Measurements from ENCODE around the gene CADM1.

CADM1 gene

DNA sequence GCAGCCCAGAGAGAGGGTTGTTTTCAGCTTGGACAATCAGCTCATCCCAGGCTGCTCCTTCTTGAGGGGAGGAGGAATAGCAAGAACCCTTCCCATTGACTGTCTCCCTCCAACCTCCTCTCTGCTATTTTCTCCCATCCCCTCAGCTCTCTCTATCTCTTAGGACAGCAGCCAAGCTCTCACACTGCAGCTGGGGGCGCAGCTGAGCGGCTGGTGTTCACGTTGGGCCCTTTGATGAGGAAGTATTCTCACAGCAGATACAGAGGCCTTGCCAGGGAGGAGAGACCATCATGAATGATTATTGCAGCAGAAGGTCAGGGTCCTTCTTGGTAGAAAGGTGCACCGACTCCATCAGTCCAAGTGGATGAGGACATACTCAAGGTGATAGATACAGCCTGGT, 26.5 kb upstream of the CADM1 start:
- no peak overlapping the region for H3K9ac ChIP-seq (ENCODE audit: low read length)
- no peaks in the 10 kb centered on the region for H3K4me1 ChIP-seq (ENCODE audit: insufficient read depth, low read length)
- no peak overlapping the region for H3K4me3 ChIP-seq (ENCODE audit: low read depth in 1 of 2, low read length in 2 of 2)
- H3K9me3 ChIP-seq (ENCODE audit: low read length), result no peaks in the 10 kb centered on the region
- H3K27ac ChIP-seq (ENCODE audit: low read depth, low read length), result no peak overlapping the region
- no peaks in the 10 kb centered on the region for H3K36me3 ChIP-seq (ENCODE audit: insufficient read depth, low read length)
- no peaks in the 10 kb centered on the region for H3K27me3 ChIP-seq (ENCODE audit: control insufficient read depth in 1 of 2, insufficient read depth in 2 of 2, low read length in 2 of 2)

- Histone ChIP-seq H3K9me3 (ENCODE audit: low read length) (no peaks in the 10 kb centered on the region), H3K36me3 (ENCODE audit: insufficient read depth, low read length) (no peaks in the 10 kb centered on the region), H3K4me3 (ENCODE audit: low read depth in 1 of 2, low read length in 2 of 2) (no peak overlapping the region), H3K4me1 (ENCODE audit: insufficient read depth, low read length) (no peaks in the 10 kb centered on the region), H3K27me3 (ENCODE audit: control insufficient read depth in 1 of 2, insufficient read depth in 2 of 2, low read length in 2 of 2) (no peaks in the 10 kb centered on the region), H3K9ac (ENCODE audit: low read length) (no peak overlapping the region), H3K27ac (ENCODE audit: low read depth, low read length) (no peak overlapping the region)
These were observed 24.0 kb upstream of the CADM1 start for GRCh38 chr11:115528225-115528624.

- H3K27ac ChIP-seq (ENCODE audit: low read depth, low read length), result no peak overlapping the region
- no peaks in the 10 kb centered on the region for H3K27me3 ChIP-seq (ENCODE audit: control insufficient read depth in 1 of 2, insufficient read depth in 2 of 2, low read length in 2 of 2)
- no peaks in the 10 kb centered on the region for H3K9me3 ChIP-seq (ENCODE audit: low read length)
- H3K36me3 ChIP-seq (ENCODE audit: insufficient read depth, low read length), result no peaks in the 10 kb centered on the region
- no peak overlapping the region for H3K4me3 ChIP-seq (ENCODE audit: low read depth in 1 of 2, low read length in 2 of 2)
- no peaks in the 10 kb centered on the region for H3K4me1 ChIP-seq (ENCODE audit: insufficient read depth, low read length)
- H3K9ac ChIP-seq (ENCODE audit: low read length), result no peak overlapping the region
These were observed 23.4 kb upstream of the CADM1 start for GRCh38 chr11:115527534-115528125.

DNA sequence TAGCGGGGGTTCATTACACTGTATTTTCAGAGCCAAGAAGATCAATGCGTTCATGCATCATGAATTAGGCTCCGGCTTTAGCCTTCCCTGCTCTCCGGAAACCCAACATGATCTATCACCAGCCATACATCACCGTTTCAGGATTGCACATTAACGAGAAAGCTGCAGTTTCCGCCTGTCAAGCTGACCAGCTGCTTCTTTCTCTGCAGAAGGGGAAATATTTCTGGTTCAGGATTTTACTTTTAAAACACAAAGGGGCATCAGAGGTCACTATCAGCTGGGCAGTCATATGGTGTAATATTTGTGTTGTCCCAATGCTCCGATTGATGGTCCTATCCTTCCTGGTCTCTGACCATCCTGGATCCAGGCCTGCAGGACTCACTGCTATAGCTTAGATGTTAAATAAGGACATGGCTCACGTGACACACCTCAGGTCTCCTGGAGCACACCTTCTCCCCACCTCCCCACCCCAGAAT, 21.4 kb upstream of the CADM1 start:
- Histone ChIP-seq H3K4me3 (ENCODE audit: low read depth in 1 of 2, low read length in 2 of 2) (no peak overlapping the region), H3K4me1 (ENCODE audit: insufficient read depth, low read length) (no peaks in the 10 kb centered on the region), H3K9ac (ENCODE audit: low read length) (no peak overlapping the region), H3K9me3 (ENCODE audit: low read length) (no peaks in the 10 kb centered on the region), H3K27ac (ENCODE audit: low read depth, low read length) (no peak overlapping the region), H3K27me3 (ENCODE audit: control insufficient read depth in 1 of 2, insufficient read depth in 2 of 2, low read length in 2 of 2) (no peaks in the 10 kb centered on the region), H3K36me3 (ENCODE audit: insufficient read depth, low read length) (no peaks in the 10 kb centered on the region)

DNA sequence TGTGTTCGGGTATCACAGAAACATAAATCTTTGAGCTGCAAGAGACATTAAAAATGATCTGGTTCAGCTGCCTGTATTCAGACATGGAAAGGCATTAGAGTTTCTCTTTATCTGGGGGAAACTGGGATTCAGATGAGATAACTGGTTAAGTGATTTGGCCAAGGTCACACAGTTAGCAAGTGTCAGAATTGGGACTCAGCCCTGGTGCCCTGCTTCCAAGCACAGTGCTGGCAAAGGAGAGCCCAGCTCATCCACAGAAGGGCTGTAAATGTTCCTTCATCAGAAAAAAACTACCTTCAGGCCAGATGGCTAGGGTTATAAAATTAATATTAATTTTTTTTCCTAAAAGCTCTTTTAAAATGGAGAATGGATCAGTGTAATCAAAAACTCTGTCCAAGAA, 20.4 kb upstream of the CADM1 start:
- no peaks in the 10 kb centered on the region for H3K9me3 ChIP-seq (ENCODE audit: low read length)
- H3K4me1 ChIP-seq (ENCODE audit: insufficient read depth, low read length), result no peaks in the 10 kb centered on the region
- H3K4me3 ChIP-seq (ENCODE audit: low read depth in 1 of 2, low read length in 2 of 2), result no peak overlapping the region
- no peak overlapping the region for H3K27ac ChIP-seq (ENCODE audit: low read depth, low read length)
- no peaks in the 10 kb centered on the region for H3K27me3 ChIP-seq (ENCODE audit: control insufficient read depth in 1 of 2, insufficient read depth in 2 of 2, low read length in 2 of 2)
- no peaks in the 10 kb centered on the region for H3K36me3 ChIP-seq (ENCODE audit: insufficient read depth, low read length)
- H3K9ac ChIP-seq (ENCODE audit: low read length), result no peak overlapping the region

DNA sequence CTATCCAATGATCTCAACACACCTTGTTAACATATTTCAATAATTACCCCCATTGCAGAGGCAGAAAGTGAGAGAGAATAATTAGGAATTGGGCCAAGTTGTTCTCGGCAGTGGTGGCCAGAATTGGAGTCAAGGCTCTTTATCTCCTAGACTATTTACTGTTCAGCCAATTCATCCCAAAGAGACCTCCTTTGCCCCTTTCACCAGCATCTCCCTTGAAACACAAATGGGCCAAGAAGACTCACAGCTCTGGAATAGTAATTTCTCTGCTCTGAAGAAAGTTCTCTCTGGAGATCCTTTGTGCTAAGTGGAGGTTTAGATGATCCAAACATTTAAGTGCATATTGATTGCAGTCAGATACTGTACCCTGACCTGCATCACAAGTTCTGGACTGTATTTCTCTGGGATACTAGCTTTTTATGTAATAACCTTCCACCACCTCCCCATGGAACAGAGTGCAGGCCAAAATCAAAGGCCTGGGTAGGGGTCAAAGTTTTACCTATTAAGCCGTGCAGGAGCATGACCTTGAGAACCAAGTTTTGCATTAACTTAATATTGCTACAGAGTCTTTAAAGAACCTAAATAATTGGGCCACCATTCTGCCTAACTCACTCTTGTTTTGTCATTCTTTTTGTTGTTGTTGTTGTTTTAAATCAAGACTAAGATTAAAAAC, 19.6 kb upstream of the CADM1 start:
- H3K4me1 ChIP-seq (ENCODE audit: insufficient read depth, low read length), result no peaks in the 10 kb centered on the region
- no peaks in the 10 kb centered on the region for H3K9me3 ChIP-seq (ENCODE audit: low read length)
- no peak overlapping the region for H3K9ac ChIP-seq (ENCODE audit: low read length)
- no peak overlapping the region for H3K27ac ChIP-seq (ENCODE audit: low read depth, low read length)
- no peaks in the 10 kb centered on the region for H3K36me3 ChIP-seq (ENCODE audit: insufficient read depth, low read length)
- no peaks in the 10 kb centered on the region for H3K27me3 ChIP-seq (ENCODE audit: control insufficient read depth in 1 of 2, insufficient read depth in 2 of 2, low read length in 2 of 2)
- no peak overlapping the region for H3K4me3 ChIP-seq (ENCODE audit: low read depth in 1 of 2, low read length in 2 of 2)

DNA sequence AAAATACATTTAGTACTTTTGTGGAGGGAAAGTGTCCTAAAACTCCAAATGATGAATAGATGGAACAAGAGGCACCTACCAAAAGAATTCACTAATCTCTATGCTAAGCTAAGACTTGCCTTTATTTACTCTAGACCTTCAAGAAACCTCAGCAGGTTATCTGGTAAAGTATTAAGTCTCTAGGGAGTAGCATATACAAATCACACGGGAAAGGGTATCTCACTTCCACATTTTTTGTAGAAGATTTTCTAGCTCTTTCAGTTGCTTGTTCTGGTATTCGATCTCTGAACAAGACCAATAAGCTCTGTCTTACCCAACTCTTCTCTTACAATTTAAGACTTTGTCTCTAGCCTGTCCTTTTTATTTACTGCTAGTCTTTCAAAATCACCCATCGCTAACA, 18.1 kb upstream of the CADM1 start:
- H3K9me3 ChIP-seq (ENCODE audit: low read length), result no peaks in the 10 kb centered on the region
- H3K4me1 ChIP-seq (ENCODE audit: insufficient read depth, low read length), result no peaks in the 10 kb centered on the region
- no peaks in the 10 kb centered on the region for H3K27me3 ChIP-seq (ENCODE audit: control insufficient read depth in 1 of 2, insufficient read depth in 2 of 2, low read length in 2 of 2)
- H3K36me3 ChIP-seq (ENCODE audit: insufficient read depth, low read length), result no peaks in the 10 kb centered on the region
- H3K4me3 ChIP-seq (ENCODE audit: low read depth in 1 of 2, low read length in 2 of 2), result no peak overlapping the region
- no peak overlapping the region for H3K27ac ChIP-seq (ENCODE audit: low read depth, low read length)
- no peak overlapping the region for H3K9ac ChIP-seq (ENCODE audit: low read length)

- Histone ChIP-seq H3K9ac (ENCODE audit: low read length) (no peak overlapping the region), H3K9me3 (ENCODE audit: low read length) (no peaks in the 10 kb centered on the region), H3K36me3 (ENCODE audit: insufficient read depth, low read length) (no peaks in the 10 kb centered on the region), H3K4me1 (ENCODE audit: insufficient read depth, low read length) (no peaks in the 10 kb centered on the region), H3K4me3 (ENCODE audit: low read depth in 1 of 2, low read length in 2 of 2) (no peak overlapping the region), H3K27me3 (ENCODE audit: control insufficient read depth in 1 of 2, insufficient read depth in 2 of 2, low read length in 2 of 2) (no peaks in the 10 kb centered on the region), H3K27ac (ENCODE audit: low read depth, low read length) (no peak overlapping the region)
These were observed 17.6 kb upstream of the CADM1 start for GRCh38 chr11:115521825-115522224.

DNA sequence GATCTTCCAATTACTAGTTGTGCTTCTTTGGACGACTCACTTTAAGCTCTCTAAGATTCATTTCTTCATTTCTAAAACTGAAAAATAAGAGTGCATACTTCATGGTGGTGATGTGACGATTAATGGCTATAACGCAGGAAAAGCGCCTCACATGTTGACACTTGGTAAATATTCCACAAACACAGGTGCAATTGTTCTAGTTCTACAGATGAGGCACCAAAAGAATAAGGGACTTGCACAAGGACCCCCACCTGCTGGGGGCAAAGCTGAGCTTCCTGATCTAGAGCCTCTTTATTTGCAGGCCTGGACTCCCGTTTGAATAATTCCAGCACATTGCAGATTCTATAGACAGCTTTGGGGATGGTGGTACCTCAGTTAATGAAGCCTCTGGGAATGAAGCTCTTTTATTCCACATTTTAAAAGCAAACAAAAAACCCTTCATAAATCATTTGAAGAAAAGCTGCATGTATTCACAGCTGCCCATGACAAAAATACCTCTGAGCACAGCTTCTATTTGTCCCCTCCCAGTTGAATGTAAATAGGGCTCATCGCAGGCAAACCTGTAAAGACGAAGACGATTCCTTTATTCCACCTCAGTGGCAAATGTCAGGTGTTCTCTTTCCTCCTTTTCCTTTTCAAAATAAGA, 14.9 kb upstream of the CADM1 start:
- Histone ChIP-seq H3K27me3 (ENCODE audit: control insufficient read depth in 1 of 2, insufficient read depth in 2 of 2, low read length in 2 of 2) (peaks cover 0 to 4% of the 10 kb centered on the region in 2 donors), H3K4me1 (ENCODE audit: insufficient read depth, low read length) (no peaks in the 10 kb centered on the region)

GRCh38 chr11:115515647-115516395, 11.6 kb upstream of the CADM1 start:
- H3K9ac ChIP-seq (ENCODE audit: low read length), result no peak overlapping the region
- H3K9me3 ChIP-seq (ENCODE audit: low read length), result no peaks in the 10 kb centered on the region
- no peak overlapping the region for H3K27ac ChIP-seq (ENCODE audit: low read depth, low read length)
- H3K27me3 ChIP-seq (ENCODE audit: control insufficient read depth in 1 of 2, insufficient read depth in 2 of 2, low read length in 2 of 2), result peaks cover 0 to 4% of the 10 kb centered on the region in 2 donors
- H3K4me1 ChIP-seq (ENCODE audit: insufficient read depth, low read length), result no peaks in the 10 kb centered on the region
- H3K4me3 ChIP-seq (ENCODE audit: low read depth in 1 of 2, low read length in 2 of 2), result no peak overlapping the region
- H3K36me3 ChIP-seq (ENCODE audit: insufficient read depth, low read length), result no peaks in the 10 kb centered on the region

More for the DNA sequence above, 14.9 kb upstream of the CADM1 start:
- Histone ChIP-seq H3K27ac (ENCODE audit: low read depth, low read length) (no peak overlapping the region), H3K9ac (ENCODE audit: low read length) (no peak overlapping the region), H3K9me3 (ENCODE audit: low read length) (no peaks in the 10 kb centered on the region), H3K4me3 (ENCODE audit: low read depth in 1 of 2, low read length in 2 of 2) (no peak overlapping the region), H3K36me3 (ENCODE audit: insufficient read depth, low read length) (no peaks in the 10 kb centered on the region)

- H3K27me3 ChIP-seq (ENCODE audit: control insufficient read depth in 1 of 2, insufficient read depth in 2 of 2, low read length in 2 of 2), result peaks cover 0 to 15% of the 10 kb centered on the region in 2 donors
- H3K9ac ChIP-seq (ENCODE audit: low read length), result no peak overlapping the region
- no peak overlapping the region for H3K4me3 ChIP-seq (ENCODE audit: low read depth in 1 of 2, low read length in 2 of 2)
- H3K36me3 ChIP-seq (ENCODE audit: insufficient read depth, low read length), result no peaks in the 10 kb centered on the region
- no peaks in the 10 kb centered on the region for H3K9me3 ChIP-seq (ENCODE audit: low read length)
- H3K4me1 ChIP-seq (ENCODE audit: insufficient read depth, low read length), result peaks cover 9% of the 10 kb centered on the region
- no peak overlapping the region for H3K27ac ChIP-seq (ENCODE audit: low read depth, low read length)
These were observed 2.9 kb upstream of the CADM1 start for GRCh38 chr11:115506954-115507675.
